HG03558 (cell line): ENCODE measurements around the gene HDAC1.
"Not testable (repeated sequence)": the region's sequence is repeated elsewhere in the genome, so short reads cannot be mapped to it uniquely, and the experiment has no call there.

Experiments used
- ATAC-seq: cut with Tn5 transposase; IDR thresholded peaks from one replicate; pipeline ENCODE4 v1.9.1; 2021; ENCODE audit warnings: moderate number of reproducible peaks; ENCODE audit not compliant: unreplicated experiment; ENCODE audit errors: extremely low read depth

The HDAC1 gene

GRCh38 chr1:32341971-32342370 lies 50.1 kb downstream of the HDAC1 start:
- ATAC-seq = no peak

- no peak for ATAC-seq
Measured at GRCh38 chr1:32342704-32343103, 50.8 kb downstream of the HDAC1 start.

GRCh38 chr1:32345289-32345827 lies 53.5 kb downstream of the HDAC1 start:
- ATAC-seq = no peak

- no peak for ATAC-seq
Measured at GRCh38 chr1:32346532-32347157, 54.8 kb downstream of the HDAC1 start.

- no peak for ATAC-seq
Measured at GRCh38 chr1:32349211-32349708, 57.4 kb downstream of the HDAC1 start.

- ATAC-seq = no peak
Measured at GRCh38 chr1:32350785-32351398, 59.0 kb downstream of the HDAC1 start.

GRCh38 chr1:32351399-32352238 lies 59.7 kb downstream of the HDAC1 start:
- no peak for ATAC-seq

- ATAC-seq = no peak
Measured at GRCh38 chr1:32352239-32352745, 60.4 kb downstream of the HDAC1 start.

- no peak for ATAC-seq
Measured at GRCh38 chr1:32352831-32353383, 61.0 kb downstream of the HDAC1 start.

- ATAC-seq = no peak
Measured at GRCh38 chr1:32353431-32353830, 61.5 kb downstream of the HDAC1 start.

- ATAC-seq = no peak
Measured at GRCh38 chr1:32353886-32354570, 62.1 kb downstream of the HDAC1 start.

- not testable (repeated sequence) for ATAC-seq
Measured at GRCh38 chr1:32355778-32356177, 63.9 kb downstream of the HDAC1 start.

- no peak for ATAC-seq
Measured at GRCh38 chr1:32356478-32356877, 64.6 kb downstream of the HDAC1 start.

GRCh38 chr1:32357614-32358013 lies 65.7 kb downstream of the HDAC1 start:
- ATAC-seq = no peak

- ATAC-seq = no peak
Measured at GRCh38 chr1:32358435-32358834, 66.6 kb downstream of the HDAC1 start.

GRCh38 chr1:32361308-32361673 lies 69.4 kb downstream of the HDAC1 start:
- ATAC-seq = no peak

- no peak for ATAC-seq
Measured at GRCh38 chr1:32361674-32362473, 70.0 kb downstream of the HDAC1 start.

GRCh38 chr1:32362474-32363313 lies 70.8 kb downstream of the HDAC1 start, which contains the start of the genes FAM229A and TSSK3:
Gene FAM229A (minus strand): TSS chr1:32362485. CDS start chr1:32362091, 394 bp downstream.
Gene TSSK3 (plus strand): TSS chr1:32362539. CDS start chr1:32362702, 163 bp downstream.
- no peak for ATAC-seq
